ENCODE results near the gene ITPR2. TPM values are rescaled to one million over a fixed set of nuclear protein-coding genes. Genes with fewer than 3 reads are reported as not detected.

The ITPR2 gene
- total RNA-seq, 2 donors from 2014 or later = 14.8 to 74.4 TPM

- peaks cover 2% of the 10 kb centered on the region for H3K27me3 Mint-ChIP-seq (ENCODE audit: insufficient read depth)
- no peaks in the 10 kb centered on the region for H3K36me3 Mint-ChIP-seq (ENCODE audit: low read depth)
- Histone ChIP-seq H3K9me3 (ENCODE audit: control insufficient read depth, low read length) (no peaks in the 10 kb centered on the region), H3K9ac (ENCODE audit: extremely low read depth, low read length, poor library complexity, severe bottlenecking) (no peak overlapping the region), H3K36me3 (ENCODE audit: control insufficient read depth, insufficient read depth, low read length) (no peaks in the 10 kb centered on the region), H3K27ac (ENCODE audit: low read depth, low read length) (no peak overlapping the region), H3K4me3 (ENCODE audit: low read length) (no peak overlapping the region), H3K4me1 (ENCODE audit: control insufficient read depth, insufficient read depth, low read length) (peaks cover 7% of the 10 kb centered on the region), H3K27me3 (ENCODE audit: control insufficient read depth, insufficient read depth, low read length, poor library complexity, severe bottlenecking) (peaks cover 5% of the 10 kb centered on the region)
- TF ChIP-seq, protein P1, sequence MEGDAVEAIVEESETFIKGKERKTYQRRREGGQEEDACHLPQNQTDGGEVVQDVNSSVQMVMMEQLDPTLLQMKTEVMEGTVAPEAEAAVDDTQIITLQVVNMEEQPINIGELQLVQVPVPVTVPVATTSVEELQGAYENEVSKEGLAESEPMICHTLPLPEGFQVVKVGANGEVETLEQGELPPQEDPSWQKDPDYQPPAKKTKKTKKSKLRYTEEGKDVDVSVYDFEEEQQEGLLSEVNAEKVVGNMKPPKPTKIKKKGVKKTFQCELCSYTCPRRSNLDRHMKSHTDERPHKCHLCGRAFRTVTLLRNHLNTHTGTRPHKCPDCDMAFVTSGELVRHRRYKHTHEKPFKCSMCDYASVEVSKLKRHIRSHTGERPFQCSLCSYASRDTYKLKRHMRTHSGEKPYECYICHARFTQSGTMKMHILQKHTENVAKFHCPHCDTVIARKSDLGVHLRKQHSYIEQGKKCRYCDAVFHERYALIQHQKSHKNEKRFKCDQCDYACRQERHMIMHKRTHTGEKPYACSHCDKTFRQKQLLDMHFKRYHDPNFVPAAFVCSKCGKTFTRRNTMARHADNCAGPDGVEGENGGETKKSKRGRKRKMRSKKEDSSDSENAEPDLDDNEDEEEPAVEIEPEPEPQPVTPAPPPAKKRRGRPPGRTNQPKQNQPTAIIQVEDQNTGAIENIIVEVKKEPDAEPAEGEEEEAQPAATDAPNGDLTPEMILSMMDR (conservative IDR thresholded peaks at IDR 0.05) = no peak
- 97% methylated on average over 2 of the region's 2 CpGs; no CpG with 5 or more reads in 1 of the 2 experiments for WGBS, 2 experiments (ENCODE audit: insufficient coverage in 1 of 2, insufficient read length in 1 of 2)
- peaks cover 12% of the 10 kb centered on the region for H3K4me1 Mint-ChIP-seq
- no peaks in the 10 kb centered on the region for H3K9me3 Mint-ChIP-seq
- DNase-seq = no peak
- H3K4me3 Mint-ChIP-seq = no peak overlapping the region
- H3K27ac Mint-ChIP-seq = no peak overlapping the region
Measured at GRCh38 chr12:26567126-26567525, 265.9 kb downstream of the ITPR2 start.

DNA sequence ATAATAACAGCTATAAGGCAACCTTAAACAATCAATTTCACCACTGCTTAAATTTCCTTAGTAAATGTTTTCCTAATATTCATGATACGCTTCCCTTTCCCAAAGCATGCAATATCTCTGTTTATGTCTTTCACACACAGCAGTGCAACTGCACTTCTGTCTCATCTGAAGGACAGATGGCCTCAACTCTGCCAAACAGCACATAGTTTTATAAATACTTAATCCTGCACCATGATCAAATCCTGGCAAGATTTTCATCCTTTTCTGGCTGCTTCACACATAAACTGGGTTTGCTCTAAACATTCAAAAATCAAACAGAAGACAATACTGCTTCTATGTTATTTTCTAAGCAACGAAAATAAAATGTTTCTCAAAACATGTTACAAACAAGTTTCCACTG lies 266.3 kb downstream of the ITPR2 start:
- peaks cover 9% of the 10 kb centered on the region for H3K4me1 Mint-ChIP-seq
- Histone ChIP-seq H3K4me3 (ENCODE audit: low read length) (no peak overlapping the region), H3K4me1 (ENCODE audit: control insufficient read depth, insufficient read depth, low read length) (peaks cover 7% of the 10 kb centered on the region), H3K9me3 (ENCODE audit: control insufficient read depth, low read length) (no peaks in the 10 kb centered on the region), H3K27me3 (ENCODE audit: control insufficient read depth, insufficient read depth, low read length, poor library complexity, severe bottlenecking) (peaks cover 5% of the 10 kb centered on the region), H3K27ac (ENCODE audit: low read depth, low read length) (no peak overlapping the region), H3K9ac (ENCODE audit: extremely low read depth, low read length, poor library complexity, severe bottlenecking) (no peak overlapping the region), H3K36me3 (ENCODE audit: control insufficient read depth, insufficient read depth, low read length) (no peaks in the 10 kb centered on the region)
- no peak for DNase-seq
- WGBS, 2 experiments (ENCODE audit: insufficient coverage in 1 of 2, insufficient read length in 1 of 2) = 82 to 88% methylated on average over 1 to 2 of the region's 2 CpGs
- H3K27ac Mint-ChIP-seq = no peak overlapping the region
- H3K9me3 Mint-ChIP-seq = no peaks in the 10 kb centered on the region
- no peak overlapping the region for H3K4me3 Mint-ChIP-seq
- TF ChIP-seq, protein P1 (conservative IDR thresholded peaks at IDR 0.05) = no peak
- H3K27me3 Mint-ChIP-seq (ENCODE audit: insufficient read depth) = peaks cover 2% of the 10 kb centered on the region
- H3K36me3 Mint-ChIP-seq (ENCODE audit: low read depth) = no peaks in the 10 kb centered on the region

- H3K4me3 ChIP-seq (ENCODE audit: low read length) = no peak overlapping the region
- no peak overlapping the region for H3K27ac ChIP-seq (ENCODE audit: low read depth, low read length)
- no peaks in the 10 kb centered on the region for H3K9me3 ChIP-seq (ENCODE audit: control insufficient read depth, low read length)
- Mint-ChIP-seq H3K27me3 (ENCODE audit: insufficient read depth) (peaks cover 2% of the 10 kb centered on the region), H3K27ac (no peak overlapping the region), H3K9me3 (no peaks in the 10 kb centered on the region), H3K4me1 (peaks cover 5% of the 10 kb centered on the region), H3K4me3 (no peak overlapping the region), H3K36me3 (ENCODE audit: low read depth) (no peaks in the 10 kb centered on the region)
- no peak for DNase-seq
- TF ChIP-seq, protein P1 (conservative IDR thresholded peaks at IDR 0.05) = no peak
- H3K36me3 ChIP-seq (ENCODE audit: control insufficient read depth, insufficient read depth, low read length) = no peaks in the 10 kb centered on the region
- H3K9ac ChIP-seq (ENCODE audit: extremely low read depth, low read length, poor library complexity, severe bottlenecking) = no peak overlapping the region
- peaks cover 5% of the 10 kb centered on the region for H3K27me3 ChIP-seq (ENCODE audit: control insufficient read depth, insufficient read depth, low read length, poor library complexity, severe bottlenecking)
- H3K4me1 ChIP-seq (ENCODE audit: control insufficient read depth, insufficient read depth, low read length) = peaks cover 2% of the 10 kb centered on the region
Measured at GRCh38 chr12:26566186-26566585, 266.8 kb downstream of the ITPR2 start.

Data from endodermal cell (in vitro differentiated cells).